HG03439 (cell line): ENCODE results near the gene SH2D4B.

Experiments
- ATAC-seq: cut with Tn5 transposase; IDR thresholded peaks from one replicate; pipeline ENCODE4 v1.9.1; 2021; ENCODE audit warnings: mild to moderate bottlenecking, moderate library complexity; ENCODE audit not compliant: unreplicated experiment

Gene SH2D4B

DNA sequence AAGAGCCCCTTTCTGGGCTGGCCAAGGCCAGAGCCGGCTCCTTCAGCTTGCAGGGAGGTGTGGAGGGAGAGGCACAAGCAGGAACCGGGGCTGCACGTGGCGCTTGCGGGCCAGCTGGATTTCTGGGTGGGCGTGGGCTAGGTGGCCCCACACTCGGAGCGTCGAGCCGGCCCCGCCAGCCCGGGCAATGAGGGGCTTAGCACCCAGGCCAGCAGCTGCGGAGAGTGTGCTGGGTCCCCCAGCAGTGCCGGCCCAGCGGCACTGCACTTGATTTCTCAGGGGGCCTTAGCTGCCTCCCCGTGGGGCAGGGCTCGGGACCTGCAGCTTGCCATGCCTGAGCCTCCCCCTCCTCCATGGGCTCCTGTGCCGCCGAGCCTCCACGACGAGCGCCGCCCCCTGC is 48.1 kb downstream of the SH2D4B start:
- no peak for ATAC-seq

DNA sequence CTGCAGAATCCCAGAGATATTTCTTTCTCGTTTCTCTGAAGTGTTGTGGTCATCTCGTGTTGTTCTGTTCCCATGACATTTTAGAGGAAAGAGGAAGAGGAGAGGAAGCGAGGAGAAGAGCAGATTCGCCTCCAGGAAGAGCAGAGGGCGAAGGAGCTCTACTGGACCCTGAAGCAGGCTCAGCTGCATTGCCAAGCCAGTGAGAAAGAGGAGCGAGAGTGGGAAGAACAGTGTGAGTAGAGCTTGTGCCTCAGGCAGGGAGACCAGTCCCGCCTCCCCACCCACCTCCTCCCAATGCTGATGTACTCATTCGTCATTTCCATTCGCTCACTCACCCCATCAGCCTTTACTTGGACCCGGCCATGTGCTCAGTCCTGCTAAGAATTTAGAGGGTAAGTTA is 50.8 kb downstream of the SH2D4B start:
- no peak for ATAC-seq

DNA sequence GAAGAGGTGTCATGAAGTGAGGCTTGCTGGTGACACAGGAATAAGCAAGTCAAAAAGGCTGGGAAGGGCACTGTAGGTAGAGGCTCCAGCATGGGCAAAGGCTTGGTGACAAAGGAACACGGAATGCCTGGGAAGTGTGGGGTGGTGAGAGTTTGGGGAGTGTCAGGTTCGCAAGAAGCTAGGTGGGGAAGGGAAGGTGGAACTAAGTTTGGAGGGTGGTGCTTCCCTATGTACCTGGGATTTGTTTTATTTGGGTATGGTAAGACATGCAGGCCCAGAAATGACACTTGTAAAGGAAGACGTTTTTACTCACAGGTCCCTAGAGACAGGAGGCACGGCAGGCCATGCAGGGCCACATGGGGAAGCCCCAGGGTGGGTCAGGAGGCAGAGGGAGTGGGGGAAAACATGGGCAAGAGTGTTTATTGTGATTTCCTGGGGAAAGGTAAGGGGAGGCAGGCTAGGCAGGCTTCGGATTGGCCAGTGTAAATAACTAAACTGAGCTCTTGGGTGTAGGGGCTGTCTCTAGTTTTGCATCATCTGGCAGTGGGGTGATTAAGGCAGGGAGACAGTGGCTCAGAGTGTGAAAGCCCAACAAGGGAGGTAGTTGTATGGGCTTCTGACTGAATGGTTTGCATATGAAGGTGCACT is 52.1 kb downstream of the SH2D4B start:
- ATAC-seq = peak; percentile 95

DNA sequence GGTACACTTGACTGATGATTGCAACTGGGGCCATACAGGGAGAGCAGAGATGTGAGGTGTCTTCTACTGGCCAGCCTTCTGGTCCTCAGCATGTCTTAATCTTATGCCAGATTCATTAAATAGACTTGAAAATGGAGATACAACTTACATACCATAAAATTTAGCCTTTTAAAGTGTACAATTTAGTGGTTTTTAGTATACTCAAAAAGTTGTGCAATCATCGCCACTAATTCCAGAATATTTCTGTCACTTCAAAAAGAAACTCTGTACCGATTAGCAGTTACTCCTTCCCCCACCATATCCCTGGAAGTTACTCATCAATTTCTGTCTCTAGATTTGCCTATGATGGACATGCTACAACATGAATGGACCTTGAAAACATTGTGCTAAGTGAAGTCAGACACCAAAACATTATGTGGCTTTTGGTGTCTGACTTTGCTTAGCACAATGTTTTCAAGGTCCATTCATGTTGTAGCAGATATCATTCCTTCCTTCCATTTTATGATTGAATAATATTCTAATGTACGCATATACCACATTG is 53.0 kb downstream of the SH2D4B start:
- ATAC-seq = no peak

DNA sequence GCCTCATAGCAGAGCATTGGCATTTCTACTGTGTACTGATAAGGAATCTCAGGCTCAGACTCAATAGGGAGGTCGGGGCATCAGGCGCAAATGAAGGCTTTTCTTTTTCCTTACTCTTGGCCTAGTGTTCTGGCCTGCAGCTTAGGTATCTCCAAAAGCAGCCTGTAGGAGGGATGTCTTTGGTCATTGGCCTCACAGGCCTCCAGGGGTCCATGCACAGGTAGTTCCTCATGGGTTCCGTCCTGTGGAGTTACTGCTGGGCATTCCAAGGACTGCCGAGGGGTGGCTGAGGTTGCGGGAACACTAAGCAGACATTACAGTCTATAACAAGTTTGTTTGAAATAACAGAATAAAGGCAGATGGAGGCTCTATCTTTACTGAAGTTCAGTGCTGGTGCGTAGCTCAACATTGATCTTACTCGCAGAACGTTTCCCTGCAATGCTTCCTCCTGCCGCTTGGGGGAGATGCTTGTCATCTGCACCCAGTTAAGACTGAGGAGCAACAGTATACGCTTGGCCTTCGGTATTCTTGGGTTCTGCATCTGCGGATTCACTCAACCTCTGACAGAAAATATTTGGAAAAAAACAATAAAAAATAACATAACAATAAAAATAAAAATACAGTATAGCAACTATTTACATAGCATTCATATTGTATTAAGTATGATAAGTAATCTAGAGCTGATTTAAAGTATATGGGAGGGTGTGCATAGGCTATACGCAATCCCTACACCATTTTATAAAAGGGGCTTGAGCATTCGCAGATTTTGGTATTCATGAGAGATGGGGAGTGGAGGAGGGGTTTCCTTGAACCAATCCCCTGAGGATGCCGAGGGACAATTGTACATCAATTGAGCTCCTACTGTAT is 58.9 kb downstream of the SH2D4B start:
- peak; percentile 51 for ATAC-seq

DNA sequence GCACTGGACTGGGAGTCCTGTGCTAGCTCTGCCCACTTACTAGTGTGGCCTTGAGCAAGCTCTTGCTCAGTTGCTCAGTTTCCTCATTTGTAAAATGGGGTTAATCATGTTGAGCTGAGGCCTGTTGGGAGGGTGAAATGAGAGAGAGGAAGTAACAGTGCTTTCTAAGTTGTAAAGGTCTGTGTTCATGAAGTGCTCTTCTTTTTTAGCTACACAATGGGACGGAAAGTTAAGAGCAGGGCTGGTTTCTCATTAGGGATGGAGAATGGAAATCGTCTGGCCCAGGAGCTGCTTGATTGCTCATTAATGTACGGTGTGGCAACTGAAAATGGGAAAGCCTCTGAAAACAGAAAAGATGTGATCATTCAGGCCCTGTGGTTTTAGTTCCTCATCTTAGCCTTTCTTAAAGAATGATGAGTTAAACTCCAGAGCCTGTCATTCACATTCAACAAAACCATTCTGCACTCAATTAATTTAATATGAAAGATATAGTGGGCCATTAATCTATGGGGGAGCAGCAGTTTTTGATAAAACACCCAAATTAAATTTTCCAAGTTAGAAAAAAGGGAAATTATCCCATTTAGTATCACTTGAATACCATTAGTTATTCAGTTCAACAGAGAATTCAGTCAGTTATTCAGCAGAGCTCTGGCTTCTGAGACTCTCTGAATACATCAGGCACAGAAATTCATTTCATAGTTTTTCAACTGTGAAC is 60.5 kb downstream of the SH2D4B start:
- peak; percentile 57 for ATAC-seq

DNA sequence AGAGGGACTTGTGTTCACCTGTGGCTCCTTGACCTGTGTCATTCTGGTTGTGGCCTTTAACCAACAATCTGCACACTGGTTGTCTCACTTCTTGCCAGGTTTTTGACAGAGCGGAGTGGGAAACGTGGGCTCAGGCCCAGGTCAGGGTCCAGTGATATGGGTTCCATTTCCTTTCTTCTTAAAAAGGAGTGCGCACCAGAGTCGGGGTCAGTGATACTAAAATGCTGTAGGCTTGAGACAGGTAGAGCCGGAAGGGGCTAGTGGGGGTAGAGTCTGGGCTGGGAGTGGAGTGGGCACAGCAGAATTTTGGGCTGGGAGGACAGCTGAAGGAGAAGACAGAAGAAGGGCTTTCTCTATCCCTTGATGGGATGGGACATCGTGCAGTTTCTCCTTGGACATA is 61.2 kb downstream of the SH2D4B start:
- no peak for ATAC-seq

DNA sequence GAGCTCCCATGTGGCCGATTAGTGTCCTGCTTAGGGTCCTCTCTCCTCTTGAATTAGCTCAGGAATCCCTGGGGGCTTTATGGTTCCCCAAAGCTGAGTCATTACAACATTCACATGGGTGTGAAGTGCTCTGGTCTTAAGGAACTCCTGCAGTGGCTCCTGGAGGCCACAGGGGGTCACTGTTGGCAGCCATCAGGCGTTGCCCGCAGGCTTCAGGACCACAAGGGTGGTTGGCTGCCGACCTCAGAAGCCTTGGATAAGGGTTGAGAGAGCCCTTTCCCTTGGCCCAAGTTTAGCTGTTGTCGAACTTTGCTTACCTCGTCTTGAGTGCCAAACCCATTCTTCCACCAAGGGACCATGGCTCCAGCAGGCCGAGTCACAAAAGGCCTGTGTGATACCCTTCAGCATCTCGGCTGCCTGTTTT is 61.7 kb downstream of the SH2D4B start:
- peak; percentile 77 for ATAC-seq

DNA sequence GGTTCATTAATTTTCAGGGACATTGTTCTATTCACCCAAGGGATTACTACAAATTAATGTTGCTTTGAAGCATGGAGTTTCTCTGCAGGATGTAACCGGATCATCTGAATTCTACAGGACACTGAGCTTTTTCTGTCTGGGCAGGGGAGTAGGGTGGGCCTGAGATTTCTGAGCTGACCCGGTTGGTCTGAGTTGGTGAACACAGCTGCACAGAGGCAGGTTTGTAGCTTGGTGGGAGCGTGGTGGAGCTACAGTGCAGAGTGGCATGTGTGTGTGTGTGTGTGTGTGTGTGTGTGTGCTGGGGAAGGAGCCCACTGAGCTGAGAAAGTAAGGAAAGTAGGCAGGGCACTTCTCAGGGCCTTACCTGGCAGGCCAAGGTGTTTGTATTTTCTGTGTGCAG is 62.6 kb downstream of the SH2D4B start:
- no peak for ATAC-seq

DNA sequence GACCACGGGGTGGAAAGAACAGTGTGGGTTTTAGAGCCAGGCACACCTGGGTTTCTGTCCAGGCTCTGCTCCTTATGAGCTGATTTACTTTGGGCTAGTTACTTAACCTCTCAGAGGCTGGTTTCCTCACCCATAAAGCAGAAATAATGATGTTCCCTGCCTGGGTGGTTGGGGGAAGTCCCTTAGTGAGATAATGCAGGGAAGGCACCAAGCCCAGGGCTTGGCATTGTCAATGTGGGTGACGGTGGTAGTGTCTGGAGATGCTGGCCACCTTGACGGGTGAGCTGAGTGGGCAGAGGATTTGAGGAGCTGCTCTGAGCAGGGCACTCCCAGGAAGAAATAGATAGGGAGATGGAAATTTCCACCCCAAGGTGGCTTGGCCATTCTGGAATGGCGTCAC is 65.2 kb downstream of the SH2D4B start:
- no peak for ATAC-seq

DNA sequence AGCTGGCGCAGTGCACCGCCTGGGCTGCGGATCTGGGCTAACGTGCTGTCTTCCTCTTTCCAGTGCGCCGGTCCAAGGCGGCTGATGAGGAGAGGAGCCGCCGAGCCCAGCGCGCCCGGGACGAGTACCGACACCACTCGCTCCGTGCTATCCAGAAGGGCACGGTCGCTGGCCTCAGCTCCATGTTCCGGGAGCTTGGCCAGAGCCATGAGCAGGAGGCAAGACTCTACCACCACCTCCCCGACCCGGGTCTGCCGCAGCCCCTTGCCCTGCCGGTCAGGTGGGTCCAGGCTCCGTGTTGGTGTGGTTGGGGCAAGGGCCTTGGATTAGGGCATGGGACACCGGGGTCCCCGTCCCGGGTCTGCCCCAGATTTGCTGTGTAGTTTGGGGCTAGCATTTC is 65.8 kb downstream of the SH2D4B start:
- no peak for ATAC-seq

DNA sequence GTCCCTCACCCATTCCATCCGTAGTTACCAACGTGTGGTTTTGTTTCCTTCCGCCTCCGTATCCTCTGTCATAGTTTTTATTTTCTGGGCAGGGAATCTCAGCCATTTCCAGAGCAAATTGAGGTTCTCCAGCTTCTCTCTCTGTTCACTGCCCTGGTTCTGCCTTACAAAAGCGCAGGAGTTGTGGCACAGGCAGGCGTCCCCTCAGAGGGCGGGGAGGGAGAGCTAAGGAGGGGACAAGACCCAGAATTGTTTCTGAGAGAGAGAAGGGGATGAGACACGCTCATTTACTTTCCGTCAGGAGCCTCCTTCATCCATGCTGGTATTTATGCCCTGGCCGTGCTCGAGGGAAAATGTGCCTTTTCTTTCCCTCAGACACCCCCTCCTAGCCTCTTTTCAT is 71.0 kb downstream of the SH2D4B start:
- ATAC-seq = no peak

DNA sequence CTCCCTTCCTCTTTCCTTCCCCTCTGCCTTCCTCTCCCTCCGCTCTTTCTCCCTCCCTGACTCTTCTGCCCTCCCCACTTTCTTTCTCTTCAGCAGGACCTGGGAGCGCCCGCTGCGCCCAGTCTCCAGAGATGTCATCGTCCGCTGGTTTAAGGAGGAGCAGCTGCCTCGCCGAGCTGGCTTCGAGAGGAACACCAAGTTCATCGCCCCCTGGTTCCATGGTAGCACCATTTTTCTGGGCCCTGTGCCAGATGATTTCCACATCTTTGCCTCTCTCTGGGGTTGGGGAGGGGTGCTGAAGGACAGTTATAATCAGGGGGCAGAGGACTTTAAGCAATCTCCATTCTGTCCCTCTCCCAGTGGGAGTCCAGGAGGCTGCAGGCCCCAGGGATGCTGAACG is 71.6 kb downstream of the SH2D4B start:
- no peak for ATAC-seq

DNA sequence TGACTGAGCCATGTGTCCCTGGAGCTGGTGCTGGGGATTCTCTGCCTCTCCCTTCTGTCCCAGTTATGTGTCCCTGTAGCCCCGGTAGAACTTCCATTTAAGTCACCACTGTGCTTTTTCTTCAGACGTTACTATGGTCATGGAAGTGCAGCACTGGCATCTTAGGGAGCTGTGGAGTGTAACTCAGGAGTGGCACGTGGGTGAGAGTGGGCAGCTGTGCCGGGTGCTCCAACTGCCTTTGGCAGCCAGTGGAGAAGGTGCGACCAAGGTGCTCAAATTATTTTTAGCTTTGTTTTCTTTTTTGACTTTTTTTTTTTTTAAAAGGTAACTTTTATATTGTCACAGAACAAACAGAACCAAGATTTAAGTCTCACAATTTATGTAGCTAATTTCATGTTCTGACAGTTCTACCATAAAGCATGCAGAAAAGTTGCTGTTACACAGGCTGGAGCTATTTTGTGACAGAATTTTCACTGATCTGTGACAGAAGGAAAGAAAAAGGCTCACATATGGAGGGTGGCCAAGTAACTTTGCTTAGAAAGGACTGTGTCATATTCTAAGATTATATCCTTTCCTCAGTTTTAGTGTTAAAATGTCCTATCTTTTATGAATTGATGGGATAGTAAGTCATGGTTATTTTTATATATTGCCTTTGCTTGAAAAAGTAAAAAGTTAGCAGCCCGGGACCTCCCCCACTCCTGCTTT is 73.9 kb downstream of the SH2D4B start:
- ATAC-seq = no peak

DNA sequence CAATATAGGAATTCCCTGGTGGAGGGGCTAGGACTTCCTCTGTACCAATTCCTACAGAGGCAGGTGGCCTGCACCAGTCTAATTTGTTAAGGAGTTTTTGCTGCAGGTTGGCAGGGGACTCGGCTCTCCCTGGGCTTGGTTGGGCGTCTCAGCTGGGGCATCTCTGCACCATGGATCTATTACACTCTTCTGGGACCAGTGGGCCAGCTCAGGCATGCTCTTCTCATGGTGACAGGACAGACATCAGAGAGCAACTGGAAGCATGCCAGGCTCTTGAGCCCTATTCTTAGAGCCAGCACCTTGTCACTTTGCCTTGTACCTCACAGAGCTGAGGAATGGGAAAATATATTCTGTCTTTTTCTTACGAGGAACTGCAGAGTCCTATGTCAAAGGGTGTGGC is 74.6 kb downstream of the SH2D4B start:
- no peak for ATAC-seq

DNA sequence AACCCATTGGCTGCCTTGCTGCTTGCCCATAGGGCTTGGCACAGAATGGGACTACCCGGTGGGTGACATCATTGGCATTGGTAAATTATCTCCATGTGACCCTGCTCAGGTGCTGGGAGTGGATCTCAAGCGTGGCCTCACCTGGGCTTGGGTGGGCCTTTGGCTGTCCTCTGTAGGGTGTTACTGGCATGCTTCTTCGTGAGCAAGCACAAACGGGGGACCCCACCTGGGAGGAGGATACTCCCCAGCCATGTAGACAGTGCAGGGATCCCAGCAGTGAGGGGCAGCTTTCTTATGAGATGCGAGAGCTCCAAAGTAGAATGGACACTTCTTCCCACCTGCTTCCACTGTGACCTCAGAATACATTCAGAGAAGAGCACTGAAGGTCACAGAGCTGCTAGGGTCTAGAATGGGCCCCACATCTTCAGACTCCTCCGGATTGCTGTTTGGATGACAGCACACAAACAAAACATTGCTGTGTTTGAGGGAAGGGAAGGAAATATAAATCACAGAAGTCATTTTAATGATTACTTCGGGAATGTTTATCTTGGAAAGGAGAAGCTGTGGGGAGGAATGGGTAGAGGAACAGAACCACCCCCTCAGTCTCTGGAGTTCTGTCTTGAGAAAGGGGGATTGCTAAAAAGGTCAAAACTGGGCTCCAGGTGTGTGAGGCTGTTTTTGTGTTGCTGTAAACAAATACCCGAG is 75.9 kb downstream of the SH2D4B start:
- no peak for ATAC-seq

DNA sequence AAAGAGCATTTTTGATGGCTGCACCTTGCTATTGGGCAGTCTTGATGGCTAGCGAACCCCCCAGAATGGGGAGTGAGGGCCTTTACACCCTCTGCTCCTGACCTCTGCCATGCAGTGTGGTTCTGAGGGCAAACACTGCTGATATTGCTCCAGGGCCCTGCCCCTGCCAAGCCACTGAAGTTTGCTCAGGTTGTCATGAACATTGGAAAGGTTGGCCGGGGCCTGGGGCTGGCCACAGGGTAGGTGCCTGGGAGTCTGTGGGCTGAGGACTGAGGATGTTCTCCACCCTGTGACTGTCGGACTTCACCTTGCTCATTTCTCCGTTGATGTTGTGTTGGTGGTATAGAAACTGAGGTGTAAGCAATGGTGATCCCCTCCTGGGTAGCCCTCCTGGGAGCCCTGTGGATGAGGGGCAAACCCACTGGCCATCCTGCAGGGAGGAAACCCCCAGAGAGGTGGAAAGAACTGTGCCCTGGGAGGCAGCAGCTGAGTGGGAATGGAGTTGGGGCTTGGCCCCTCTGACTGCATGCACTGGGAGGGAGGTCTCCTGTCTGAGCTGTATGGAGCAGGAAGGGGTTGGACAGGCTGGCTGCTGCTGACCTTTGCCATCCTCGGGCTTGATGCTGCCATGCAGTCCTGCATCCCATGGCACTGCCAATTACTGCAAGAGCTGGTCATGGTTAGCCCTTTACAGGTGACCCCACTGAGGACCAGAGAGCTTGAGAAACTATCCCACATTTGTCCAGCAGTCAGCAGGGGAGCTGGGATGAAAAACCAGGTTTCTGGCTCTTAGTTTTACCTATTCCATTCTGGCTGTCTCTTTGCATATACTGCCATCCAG is 77.1 kb downstream of the SH2D4B start:
- no peak for ATAC-seq

DNA sequence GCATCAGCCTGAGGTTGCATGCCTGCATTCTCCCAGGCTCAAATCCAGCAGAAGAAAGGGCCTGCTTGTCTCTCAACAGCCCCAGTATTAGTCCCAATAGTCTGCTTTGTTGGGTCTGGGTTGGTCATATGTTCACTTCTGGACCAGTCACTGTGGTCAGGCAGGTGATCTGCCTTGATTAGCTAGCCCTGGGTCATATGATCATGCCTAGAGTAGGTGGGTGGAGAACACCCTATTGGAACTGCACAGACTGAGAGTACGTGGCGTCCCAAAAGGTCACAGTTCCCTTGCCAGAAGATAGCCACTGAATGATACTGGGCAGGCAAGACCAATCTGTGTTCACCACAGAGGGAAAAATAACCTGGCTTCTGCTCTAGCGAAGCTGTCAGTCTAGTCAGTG is 80.1 kb downstream of the SH2D4B start:
- ATAC-seq = no peak

DNA sequence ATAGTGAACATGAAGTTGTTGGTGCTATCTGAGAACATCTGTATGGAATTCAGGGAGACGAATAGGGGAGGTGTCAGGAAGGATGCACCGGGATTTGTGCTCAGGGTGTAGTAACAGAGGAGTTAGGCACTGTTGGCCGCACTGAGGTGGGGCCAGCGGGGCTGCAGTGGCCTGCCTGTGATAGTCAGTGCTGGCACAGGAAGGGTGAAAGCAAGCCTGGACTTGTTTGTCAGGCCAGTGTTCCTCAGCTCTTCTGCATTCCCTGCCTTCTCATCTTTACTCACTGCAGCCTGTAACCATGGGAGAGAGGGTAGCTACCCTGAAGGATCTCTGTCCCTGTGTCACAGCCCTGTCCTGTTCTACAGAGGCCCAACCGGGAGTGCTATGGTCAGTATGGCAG is 81.3 kb downstream of the SH2D4B start:
- no peak for ATAC-seq
